GM23338 (cell line): ENCODE results near the gene SMIM13. TPM values are rescaled to one million over a fixed set of nuclear protein-coding genes. Genes with fewer than 3 reads are reported as not detected.

Experiments used
- ATAC-seq: fragments of 200-7000 bp; cut with Tn5 transposase; 3 replicates; pipeline ENCODE4 v1.9.1; 2020
- DNase-seq: peaks from one replicate; pipeline ENCODE4 v3.0.0-alpha.2; 2015; ENCODE audit warnings: low spot score
- H2AFZ ChIP-seq: fragments of 200-600 bp; sonication (generic); 2 replicates; pipeline ENCODE4 v1.8.0; 2016; ENCODE audit warnings: antibody characterized with exemption, mild to moderate bottlenecking, moderate library complexity
- H3F3A ChIP-seq: fragments of 200-600 bp; sonication (generic); replicated peaks from 2 replicates; pipeline ENCODE4 v1.8.0; 2017; ENCODE audit warnings: antibody characterized with exemption, mixed run types, low read depth
- H3K27ac ChIP-seq: fragments of 200-600 bp; sonication (generic); 2 replicates; pipeline ENCODE4 v1.6.1; 2016; ENCODE audit warnings: low read depth
- H3K27me3 ChIP-seq: fragments of 200-600 bp; sonication (generic); 2 replicates; pipeline ENCODE4 v1.8.0; 2016; ENCODE audit warnings: mild to moderate bottlenecking, mixed run types, moderate library complexity; ENCODE audit not compliant: insufficient read depth
- H3K36me3 ChIP-seq: fragments of 200-600 bp; sonication (generic); 2 replicates; pipeline ENCODE4 v1.8.0; 2016; ENCODE audit warnings: mild to moderate bottlenecking; ENCODE audit not compliant: insufficient read depth
- H3K4me1 ChIP-seq: fragments of 200-600 bp; sonication (generic); 2 replicates; pipeline ENCODE4 v1.8.0; 2016; ENCODE audit warnings: mild to moderate bottlenecking, moderate library complexity; ENCODE audit not compliant: insufficient read depth
- H3K4me2 ChIP-seq: fragments of 200-600 bp; sonication (generic); 2 replicates; pipeline ENCODE4 v1.7.1; 2017; ENCODE audit warnings: mixed run types
- H3K4me3 ChIP-seq: fragments of 200-600 bp; sonication (generic); 2 replicates; pipeline ENCODE4 v1.6.1; 2016; ENCODE audit warnings: mixed run types
- H3K79me2 ChIP-seq: fragments of 200-600 bp; sonication (generic); replicated peaks from 2 replicates; pipeline ENCODE4 v1.8.0; 2017; ENCODE audit warnings: mild to moderate bottlenecking; ENCODE audit not compliant: insufficient read depth
- H3K9me2 ChIP-seq: fragments of 200-600 bp; sonication (generic); 2 replicates; pipeline ENCODE4 v1.8.0; 2017; ENCODE audit not compliant: insufficient read depth
- H4K20me1 ChIP-seq: fragments of 200-600 bp; sonication (generic); replicated peaks from 2 replicates; pipeline ENCODE4 v1.8.0; 2017; ENCODE audit warnings: mild to moderate bottlenecking; ENCODE audit not compliant: insufficient read depth
- H3K27ac Mint-ChIP-seq: 2 replicates; pipeline ENCODE4 v1.8.0; 2020; ENCODE audit warnings: inconsistent platforms, mild to moderate bottlenecking, moderate library complexity, mixed read lengths
- H3K27me3 Mint-ChIP-seq: 3 replicates; pipeline ENCODE4 v1.8.0; 2022; ENCODE audit warnings: low read depth, mild to moderate bottlenecking, moderate library complexity, mixed read lengths, inconsistent platforms; ENCODE audit not compliant: insufficient read depth, poor library complexity
- H3K36me3 Mint-ChIP-seq: 3 replicates; pipeline ENCODE4 v1.8.0; 2021; ENCODE audit warnings: low read depth, mild to moderate bottlenecking, inconsistent platforms, moderate library complexity, mixed read lengths
- H3K4me1 Mint-ChIP-seq: 3 replicates; pipeline ENCODE4 v1.8.0; 2020; ENCODE audit warnings: mild to moderate bottlenecking, inconsistent platforms, mixed read lengths
- H3K4me3 Mint-ChIP-seq: 3 replicates; pipeline ENCODE4 v1.8.0; 2021; ENCODE audit warnings: moderate library complexity, mild to moderate bottlenecking, inconsistent platforms, mixed read lengths
- H3K9me3 Mint-ChIP-seq: 3 replicates; pipeline ENCODE4 v1.8.0; 2020; ENCODE audit warnings: moderate library complexity, mild to moderate bottlenecking, inconsistent platforms, mixed read lengths
- ETS1 ChIP-seq: IDR thresholded peaks from 2 replicates; pipeline ENCODE4 v1.6.1; 2016; ENCODE audit warnings: antibody characterized with exemption
- EZH2 ChIP-seq: fragments of 200-600 bp; sonication (generic); IDR thresholded peaks from one replicate; pipeline ENCODE4 v1.8.0; 2017; ENCODE audit warnings: antibody characterized with exemption, mild to moderate bottlenecking, low read depth; ENCODE audit not compliant: unreplicated experiment
- EZH2phosphoT487 ChIP-seq: fragments of 200-600 bp; sonication (generic); IDR thresholded peaks from one replicate; pipeline ENCODE4 v1.8.1; 2018; ENCODE audit warnings: antibody characterized with exemption; ENCODE audit not compliant: unreplicated experiment
- JUNB ChIP-seq: IDR thresholded peaks from one replicate; pipeline ENCODE4 v1.6.1; 2016; ENCODE audit warnings: antibody characterized with exemption; ENCODE audit not compliant: unreplicated experiment
- POLR2AphosphoS5 ChIP-seq: IDR thresholded peaks from 2 replicates; pipeline ENCODE4 v1.6.1; 2016; ENCODE audit warnings: antibody characterized with exemption, low read depth
- REST ChIP-seq: IDR thresholded peaks from one replicate; pipeline ENCODE4 v1.6.1; 2018; ENCODE audit warnings: antibody characterized with exemption; ENCODE audit not compliant: unreplicated experiment
- STAT1 ChIP-seq: IDR thresholded peaks from one replicate; pipeline ENCODE4 v1.6.1; 2016; ENCODE audit warnings: antibody characterized with exemption; ENCODE audit not compliant: unreplicated experiment
- ZNF114 ChIP-seq: fragments of 250-450 bp; sonication (Bioruptor Pico); IDR thresholded peaks from 2 replicates; pipeline ENCODE4 v1.5.0; 2020; ENCODE audit warnings: mild to moderate bottlenecking, moderate library complexity
- ZNF462 ChIP-seq: fragments of 250-450 bp; sonication (Bioruptor Pico); IDR thresholded peaks from 2 replicates; pipeline ENCODE4 v1.5.0; 2020; ENCODE audit warnings: mild to moderate bottlenecking, moderate library complexity
- polyA plus RNA-seq: library from polyadenylated mRNA; unstranded; fragments of >200 nt; fragmentation: Nextera tagmentation; extraction: Ambion mirVana; gene quantifications from 2 replicates; pipeline ENCODE4 v1.2.1, GENCODE V29; 2016
- total RNA-seq: library from RNA; depleted of rRNA; stranded (reverse); fragments of >200 nt; shearing (Covaris generic); gene quantifications from 2 replicates; pipeline ENCODE4 v1.2.3, GENCODE V29; 2014
- TF ChIP-seq, protein P1 (sequence below), 2 experiments: fragments of 200-600 bp in 1 of 2; sonication (generic) in 1 of 2; conservative IDR thresholded peaks; 2 replicates each; pipeline versions ENCODE4 v1.5.1 to v1.6.1; 2016 to 2017; ENCODE audit warnings: antibody characterized with exemption in 2 of 2, low read depth in 2 of 2, mild to moderate bottlenecking in 2 of 2, moderate library complexity in 1 of 2

The SMIM13 gene
- total and polyA plus RNA-seq, 2 experiments from 2014 or later: 7.2 to 12.7 TPM

GRCh38 chr6:11080296-11080695, 13.3 kb upstream of the SMIM13 start:
- Histone ChIP-seq H3F3A (no peaks in the 10 kb centered on the region), H3K36me3 (no peaks in the 10 kb centered on the region), H2AFZ (no peak overlapping the region), H3K9me2 (no peaks in the 10 kb centered on the region), H4K20me1 (no peaks in the 10 kb centered on the region), H3K4me1 (peaks cover 16% of the 10 kb centered on the region; the same call in 1 of the 2 replicates), H3K4me3 (no peak overlapping the region), H3K79me2 (no peaks in the 10 kb centered on the region), H3K27ac (no peak overlapping the region), H3K27me3 (no peaks in the 10 kb centered on the region), H3K4me2 (no peak overlapping the region)
- H3K27ac Mint-ChIP-seq: no peak overlapping the region
- no peak overlapping the region for H3K4me3 Mint-ChIP-seq
- H3K9me3 Mint-ChIP-seq: no peaks in the 10 kb centered on the region
- TF ChIP-seq POLR2AphosphoS5 (no peak), EZH2phosphoT487 (no peak)
- TF ChIP-seq, protein P1, sequence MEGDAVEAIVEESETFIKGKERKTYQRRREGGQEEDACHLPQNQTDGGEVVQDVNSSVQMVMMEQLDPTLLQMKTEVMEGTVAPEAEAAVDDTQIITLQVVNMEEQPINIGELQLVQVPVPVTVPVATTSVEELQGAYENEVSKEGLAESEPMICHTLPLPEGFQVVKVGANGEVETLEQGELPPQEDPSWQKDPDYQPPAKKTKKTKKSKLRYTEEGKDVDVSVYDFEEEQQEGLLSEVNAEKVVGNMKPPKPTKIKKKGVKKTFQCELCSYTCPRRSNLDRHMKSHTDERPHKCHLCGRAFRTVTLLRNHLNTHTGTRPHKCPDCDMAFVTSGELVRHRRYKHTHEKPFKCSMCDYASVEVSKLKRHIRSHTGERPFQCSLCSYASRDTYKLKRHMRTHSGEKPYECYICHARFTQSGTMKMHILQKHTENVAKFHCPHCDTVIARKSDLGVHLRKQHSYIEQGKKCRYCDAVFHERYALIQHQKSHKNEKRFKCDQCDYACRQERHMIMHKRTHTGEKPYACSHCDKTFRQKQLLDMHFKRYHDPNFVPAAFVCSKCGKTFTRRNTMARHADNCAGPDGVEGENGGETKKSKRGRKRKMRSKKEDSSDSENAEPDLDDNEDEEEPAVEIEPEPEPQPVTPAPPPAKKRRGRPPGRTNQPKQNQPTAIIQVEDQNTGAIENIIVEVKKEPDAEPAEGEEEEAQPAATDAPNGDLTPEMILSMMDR (conservative IDR thresholded peaks at IDR 0.05; ENCODE audit: low read depth in 2 of 2): no peak
- DNase-seq (no peak), ATAC-seq (no peak)
- H3K4me1 Mint-ChIP-seq: peaks cover 17% of the 10 kb centered on the region
- no peaks in the 10 kb centered on the region for H3K36me3 Mint-ChIP-seq
- peaks cover 3% of the 10 kb centered on the region for H3K27me3 Mint-ChIP-seq

DNA sequence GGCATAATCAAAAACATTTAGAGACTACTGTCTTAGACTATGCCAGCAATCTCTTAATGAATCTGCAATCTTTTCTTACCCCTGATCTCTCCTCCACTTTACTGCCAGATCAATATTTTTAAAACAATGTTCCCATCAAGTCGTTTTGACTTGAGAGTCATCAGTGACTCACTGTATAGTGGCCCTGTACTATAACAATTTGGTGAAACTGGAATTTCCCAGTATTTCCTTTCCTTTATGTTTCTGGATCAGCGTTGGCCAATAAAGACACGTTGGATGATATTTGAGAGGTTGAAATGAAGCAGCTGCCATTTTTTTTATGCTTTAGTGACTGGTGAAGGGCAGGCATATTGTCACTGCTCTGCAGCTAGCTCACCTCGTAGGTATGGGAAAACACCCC, 10.1 kb upstream of the SMIM13 start:
- Histone ChIP-seq H3F3A (no peaks in the 10 kb centered on the region), H3K27ac (no peak overlapping the region), H4K20me1 (no peaks in the 10 kb centered on the region), H3K79me2 (no peaks in the 10 kb centered on the region), H3K4me1 (no peaks in the 10 kb centered on the region), H3K36me3 (no peaks in the 10 kb centered on the region), H3K4me3 (no peak overlapping the region), H2AFZ (no peak overlapping the region), H3K9me2 (peaks cover 6% of the 10 kb centered on the region), H3K27me3 (no peaks in the 10 kb centered on the region), H3K4me2 (no peak overlapping the region)
- no peaks in the 10 kb centered on the region for H3K36me3 Mint-ChIP-seq
- no peak for DNase-seq
- no peak for ATAC-seq
- peaks cover 3% of the 10 kb centered on the region for H3K27me3 Mint-ChIP-seq
- no peaks in the 10 kb centered on the region for H3K9me3 Mint-ChIP-seq
- H3K27ac Mint-ChIP-seq: no peak overlapping the region
- H3K4me3 Mint-ChIP-seq: no peak overlapping the region
- H3K4me1 Mint-ChIP-seq: no peaks in the 10 kb centered on the region
- TF ChIP-seq EZH2 (no peak), EZH2phosphoT487 (no peak), JUNB (no peak), REST (no peak), ETS1 (no peak), ZNF114 (no peak), ZNF462 (CRISPR knock-in tag) (no peak), STAT1 (no peak), POLR2AphosphoS5 (no peak)
